H7 (cell line): ENCODE results near the gene LSR. TPM values are rescaled to one million over a fixed set of nuclear protein-coding genes. Genes with fewer than 3 reads are reported as not detected.
"Not testable (repeated sequence)": the region's sequence is repeated elsewhere in the genome, so short reads cannot be mapped to it uniquely, and the experiment has no call there.

Source experiments
- DNase-seq: peaks from one replicate; pipeline ENCODE4 v3.0.0; 2012
- H3K27me3 ChIP-seq: 2 replicates; pipeline ENCODE4 v1.6.0; 2011; ENCODE audit warnings: mild to moderate bottlenecking, low read length; ENCODE audit not compliant: control insufficient read depth, insufficient read depth
- H3K36me3 ChIP-seq: replicated peaks from 2 replicates; pipeline ENCODE4 v1.5.1; 2011; ENCODE audit warnings: low read length; ENCODE audit not compliant: control insufficient read depth, insufficient read depth
- H3K4me3 ChIP-seq: 2 replicates; pipeline ENCODE4 v1.5.1; 2011; ENCODE audit warnings: low read depth, mild to moderate bottlenecking, control low read depth, low read length, moderate library complexity; ENCODE audit not compliant: insufficient read depth
- total RNA-seq: library from RNA; depleted of rRNA; stranded (reverse); fragments of >200 nt; shearing (Covaris generic); gene quantifications from 2 replicates; pipeline ENCODE4 v1.2.3, GENCODE V29; 2014

Gene LSR
- total RNA-seq, 1 experiment from 2014 or later: 128 TPM

- no peaks in the 10 kb centered on the region for H3K27me3 ChIP-seq
- H3K36me3 ChIP-seq: no peaks in the 10 kb centered on the region
- peak overlapping the region; percentile 12 for H3K4me3 ChIP-seq
- DNase-seq: peak; percentile 84
Observed at GRCh38 chr19:35224681-35225571, 23.9 kb upstream of the LSR start.

- H3K4me3 ChIP-seq: no peak overlapping the region
- H3K27me3 ChIP-seq: no peaks in the 10 kb centered on the region
- DNase-seq: no peak
- H3K36me3 ChIP-seq: no peaks in the 10 kb centered on the region
Observed at GRCh38 chr19:35225951-35226350, 22.9 kb upstream of the LSR start.

GRCh38 chr19:35226748-35227147, 22.1 kb upstream of the LSR start:
- Histone ChIP-seq H3K27me3 (no peaks in the 10 kb centered on the region), H3K4me3 (no peak overlapping the region), H3K36me3 (no peaks in the 10 kb centered on the region)
- DNase-seq: no peak

- H3K27me3 ChIP-seq: no peaks in the 10 kb centered on the region
- no peak within 1 kb of the TSS for H3K4me3 ChIP-seq
- DNase-seq: peak; percentile 37
- no peaks in the 10 kb centered on the region for H3K36me3 ChIP-seq
Observed at GRCh38 chr19:35228177-35228930, 20.4 kb upstream of the LSR start, which contains the start of gene FAM187B. Gene FAM187B, minus strand, starts transcription at chr19:35228739. Its CDS starts 59 bp downstream, at chr19:35228680.

GRCh38 chr19:35229601-35230000, 19.2 kb upstream of the LSR start:
- no peaks in the 10 kb centered on the region for H3K36me3 ChIP-seq
- no peak for DNase-seq
- H3K27me3 ChIP-seq: no peaks in the 10 kb centered on the region
- no peak overlapping the region for H3K4me3 ChIP-seq

- Histone ChIP-seq H3K36me3 (no peaks in the 10 kb centered on the region), H3K4me3 (no peak overlapping the region), H3K27me3 (no peaks in the 10 kb centered on the region)
- no peak for DNase-seq
Observed at GRCh38 chr19:35231956-35232645, 16.7 kb upstream of the LSR start.

GRCh38 chr19:35232912-35233311, 15.9 kb upstream of the LSR start:
- H3K36me3 ChIP-seq: no peaks in the 10 kb centered on the region
- no peak for DNase-seq
- no peaks in the 10 kb centered on the region for H3K27me3 ChIP-seq

GRCh38 chr19:35236638-35237400, 12.0 kb upstream of the LSR start:
- H3K36me3 ChIP-seq: no peaks in the 10 kb centered on the region
- H3K27me3 ChIP-seq: no peaks in the 10 kb centered on the region
- H3K4me3 ChIP-seq: no peak overlapping the region
- DNase-seq: no peak

More at GRCh38 chr19:35232912-35233311, 15.9 kb upstream of the LSR start:
- no peak overlapping the region for H3K4me3 ChIP-seq

- H3K4me3 ChIP-seq, DNase-seq, H3K27me3 ChIP-seq, H3K36me3 ChIP-seq: not testable (repeated sequence)
Observed at GRCh38 chr19:35239597-35239996, 9.2 kb upstream of the LSR start.

- no peak overlapping the region for H3K4me3 ChIP-seq
- no peaks in the 10 kb centered on the region for H3K27me3 ChIP-seq
- no peak for DNase-seq
- no peaks in the 10 kb centered on the region for H3K36me3 ChIP-seq
Observed at GRCh38 chr19:35240327-35240726, 8.5 kb upstream of the LSR start.

- no peak overlapping the region for H3K4me3 ChIP-seq
- no peak for DNase-seq
- no peaks in the 10 kb centered on the region for H3K36me3 ChIP-seq
- H3K27me3 ChIP-seq: no peaks in the 10 kb centered on the region
Observed at GRCh38 chr19:35241417-35241816, 7.4 kb upstream of the LSR start.

- no peak for DNase-seq
- no peaks in the 10 kb centered on the region for H3K27me3 ChIP-seq
- peaks cover 8% of the 10 kb centered on the region for H3K36me3 ChIP-seq
- H3K4me3 ChIP-seq: no peak overlapping the region
Observed at GRCh38 chr19:35246466-35247092, 2.2 kb upstream of the LSR start.

GRCh38 chr19:35247526-35248309, 1.1 kb upstream of the LSR start:
- Histone ChIP-seq H3K4me3 (peak overlapping the region; percentile 93), H3K27me3 (no peaks in the 10 kb centered on the region), H3K36me3 (peaks cover 10% of the 10 kb centered on the region)
- DNase-seq: peak; percentile 97
